HG02981 (cell line): ENCODE measurements around the gene AXIN1.

Experiments used
- ATAC-seq: cut with Tn5 transposase; IDR thresholded peaks from one replicate; pipeline ENCODE4 v1.9.1; 2021; ENCODE audit warnings: mild to moderate bottlenecking, moderate library complexity; ENCODE audit not compliant: unreplicated experiment

The AXIN1 gene

GRCh38 chr16:253833-254232 is 98.7 kb downstream of the AXIN1 start:
- no peak for ATAC-seq

- ATAC-seq, result no peak
Measured at GRCh38 chr16:252366-253337, 99.9 kb downstream of the AXIN1 start.

GRCh38 chr16:249431-249830 is 103.1 kb downstream of the AXIN1 start:
- no peak for ATAC-seq

GRCh38 chr16:247027-247426 is 105.5 kb downstream of the AXIN1 start:
- ATAC-seq, result no peak

- ATAC-seq, result no peak
Measured at GRCh38 chr16:245105-245504, 107.4 kb downstream of the AXIN1 start.

- no peak for ATAC-seq
Measured at GRCh38 chr16:243348-243747, 109.2 kb downstream of the AXIN1 start.

- no peak for ATAC-seq
Measured at GRCh38 chr16:242281-242680, 110.2 kb downstream of the AXIN1 start.

GRCh38 chr16:240559-240958 is 112.0 kb downstream of the AXIN1 start:
- no peak for ATAC-seq

- no peak for ATAC-seq
Measured at GRCh38 chr16:239948-240277, 112.6 kb downstream of the AXIN1 start.
